HG03060 (cell line): ENCODE results near the gene CELA3B.
A peak's percentile ranks its signal among the peaks of the same experiment; 100 is the strongest.
"Not testable (repeated sequence)": the region's sequence is repeated elsewhere in the genome, so short reads cannot be mapped to it uniquely, and the experiment has no call there.

ENCODE experiments used
- ATAC-seq: cut with Tn5 transposase; IDR thresholded peaks from one replicate; pipeline ENCODE4 v1.9.1; 2021; ENCODE audit warnings: low read depth, moderate number of reproducible peaks; ENCODE audit not compliant: unreplicated experiment

CELA3B gene

GRCh38 chr1:22005261-22006149 is 28.7 kb downstream of the CELA3B start:
- ATAC-seq = not testable (repeated sequence)

DNA sequence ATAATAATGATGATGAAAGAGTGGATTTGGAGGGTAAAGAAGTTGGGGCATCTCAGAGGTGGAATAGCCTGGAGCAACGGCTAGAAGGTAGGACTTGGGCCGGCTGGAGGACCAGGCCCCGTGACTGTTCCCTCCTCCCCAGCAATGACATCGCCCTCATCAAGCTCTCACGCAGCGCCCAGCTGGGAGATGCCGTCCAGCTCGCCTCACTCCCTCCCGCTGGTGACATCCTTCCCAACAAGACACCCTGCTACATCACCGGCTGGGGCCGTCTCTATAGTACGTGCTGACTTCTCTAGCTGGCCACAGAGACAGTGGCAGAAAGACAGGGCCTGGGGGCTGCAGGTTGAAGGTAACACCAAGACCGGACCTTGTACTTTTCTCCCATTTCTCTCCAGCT is 29.9 kb downstream of the CELA3B start:
- not testable (repeated sequence) for ATAC-seq

DNA sequence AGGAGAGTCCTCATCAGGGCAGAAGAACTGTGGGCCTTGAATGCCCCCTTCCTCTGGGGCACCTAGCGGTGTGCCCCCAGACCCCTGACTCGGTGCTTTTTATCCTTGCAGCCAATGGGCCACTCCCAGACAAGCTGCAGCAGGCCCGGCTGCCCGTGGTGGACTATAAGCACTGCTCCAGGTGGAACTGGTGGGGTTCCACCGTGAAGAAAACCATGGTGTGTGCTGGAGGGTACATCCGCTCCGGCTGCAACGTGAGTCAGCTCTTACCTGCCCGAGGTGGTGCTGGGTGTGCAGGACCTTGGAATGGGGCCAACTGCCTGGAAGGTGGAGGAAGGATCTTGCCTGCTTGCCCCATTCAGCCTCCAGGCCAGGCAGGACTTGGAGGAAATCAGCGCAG is 30.4 kb downstream of the CELA3B start:
- ATAC-seq = not testable (repeated sequence)

DNA sequence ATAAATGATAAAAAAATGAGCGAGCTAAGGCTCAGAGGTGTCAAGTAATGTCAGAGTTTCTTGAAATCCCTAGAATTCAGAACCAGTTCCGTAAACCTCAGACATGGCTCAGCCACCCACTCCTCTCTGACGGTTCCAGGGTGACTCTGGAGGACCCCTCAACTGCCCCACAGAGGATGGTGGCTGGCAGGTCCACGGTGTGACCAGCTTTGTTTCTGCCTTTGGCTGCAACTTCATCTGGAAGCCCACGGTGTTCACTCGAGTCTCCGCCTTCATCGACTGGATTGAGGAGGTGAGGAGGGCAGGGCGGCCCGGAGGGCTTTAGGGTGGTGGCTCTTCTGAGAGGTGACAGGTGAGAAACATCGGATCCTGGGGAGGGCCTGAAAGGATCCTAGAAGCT is 32.7 kb downstream of the CELA3B start:
- ATAC-seq = not testable (repeated sequence)

GRCh38 chr1:22012752-22013151 is 35.9 kb downstream of the CELA3B start:
- ATAC-seq = not testable (repeated sequence)

DNA sequence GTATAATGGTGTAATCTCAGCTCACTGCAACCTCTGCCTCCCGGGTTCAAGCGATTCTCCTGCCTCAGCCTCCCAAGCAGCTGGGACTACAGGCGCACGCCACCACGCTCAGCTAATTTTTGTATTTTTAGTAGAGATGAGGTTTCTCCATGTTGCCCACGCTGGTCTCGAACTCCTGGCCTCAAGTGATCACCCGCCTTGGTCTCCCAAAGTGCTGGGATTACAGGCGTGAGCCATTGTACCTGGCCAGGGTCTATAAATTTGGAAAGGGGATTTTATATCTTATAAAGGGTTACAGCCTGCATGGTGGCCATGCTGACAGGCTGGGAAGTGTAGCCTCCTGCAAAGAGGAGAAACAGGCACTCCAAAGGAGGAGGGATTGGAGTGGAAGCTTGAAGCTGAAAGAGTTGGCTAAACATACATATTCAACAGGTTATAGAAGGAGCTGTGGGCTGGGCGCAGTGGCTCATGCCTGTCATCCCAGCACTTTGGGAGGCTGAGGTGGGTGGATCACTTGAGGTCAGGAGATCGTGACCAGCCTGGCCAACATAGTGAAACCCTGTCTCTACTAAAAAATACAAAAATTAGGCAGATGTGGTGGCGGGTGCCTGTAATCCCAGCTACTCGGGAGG is 37.9 kb downstream of the CELA3B start:
- not testable (repeated sequence) for ATAC-seq

DNA sequence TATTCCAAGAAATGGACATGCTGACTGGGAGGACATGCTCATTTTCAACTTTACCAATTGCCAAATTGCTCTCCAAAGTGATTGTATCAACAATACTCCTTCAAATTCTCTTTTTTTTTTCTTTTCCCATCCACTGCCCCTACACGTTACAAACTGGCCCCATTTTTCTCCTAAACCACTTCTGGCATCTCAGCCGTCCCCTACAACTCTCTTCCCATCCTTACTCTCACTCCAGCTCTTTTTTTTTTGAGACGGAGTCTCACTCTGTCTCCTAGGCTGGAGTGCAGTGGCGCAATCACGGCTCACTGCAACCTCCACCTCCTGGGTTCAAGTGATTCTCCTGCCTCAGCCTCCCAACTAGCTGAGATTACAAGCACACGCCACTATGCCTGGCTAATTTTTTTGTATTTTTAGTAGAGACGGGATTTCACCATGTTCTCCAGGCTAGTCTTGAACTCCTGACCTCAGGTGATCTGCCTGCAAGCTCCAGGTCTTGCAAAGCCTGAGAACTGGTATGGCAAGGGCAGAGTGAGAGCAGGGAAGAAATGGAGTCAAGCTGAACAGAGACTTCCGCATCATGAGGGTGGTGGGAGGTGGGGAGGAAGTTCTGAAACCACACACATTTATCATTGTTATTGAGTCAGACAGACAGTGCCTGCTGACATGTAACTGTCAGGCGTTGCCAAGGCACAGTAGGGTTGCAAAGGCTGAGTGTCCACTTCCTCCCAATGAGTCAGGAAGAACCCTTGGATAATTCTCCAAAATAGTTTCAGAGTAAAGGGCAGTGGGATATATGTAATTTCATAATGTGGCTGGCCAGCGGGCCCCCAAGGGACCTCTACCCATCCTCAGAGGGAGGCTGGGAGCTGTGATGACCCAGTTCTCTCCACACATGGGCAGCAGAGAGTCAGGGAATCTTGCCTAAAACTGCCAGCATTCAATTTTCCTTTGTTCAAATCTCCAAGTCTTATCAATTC is 42.0 kb downstream of the CELA3B start:
- no peak for ATAC-seq

- no peak for ATAC-seq
Observed at GRCh38 chr1:22021061-22021460, 44.2 kb downstream of the CELA3B start.

- ATAC-seq = peak; percentile 17
Observed at GRCh38 chr1:22024485-22025367, 47.9 kb downstream of the CELA3B start.

DNA sequence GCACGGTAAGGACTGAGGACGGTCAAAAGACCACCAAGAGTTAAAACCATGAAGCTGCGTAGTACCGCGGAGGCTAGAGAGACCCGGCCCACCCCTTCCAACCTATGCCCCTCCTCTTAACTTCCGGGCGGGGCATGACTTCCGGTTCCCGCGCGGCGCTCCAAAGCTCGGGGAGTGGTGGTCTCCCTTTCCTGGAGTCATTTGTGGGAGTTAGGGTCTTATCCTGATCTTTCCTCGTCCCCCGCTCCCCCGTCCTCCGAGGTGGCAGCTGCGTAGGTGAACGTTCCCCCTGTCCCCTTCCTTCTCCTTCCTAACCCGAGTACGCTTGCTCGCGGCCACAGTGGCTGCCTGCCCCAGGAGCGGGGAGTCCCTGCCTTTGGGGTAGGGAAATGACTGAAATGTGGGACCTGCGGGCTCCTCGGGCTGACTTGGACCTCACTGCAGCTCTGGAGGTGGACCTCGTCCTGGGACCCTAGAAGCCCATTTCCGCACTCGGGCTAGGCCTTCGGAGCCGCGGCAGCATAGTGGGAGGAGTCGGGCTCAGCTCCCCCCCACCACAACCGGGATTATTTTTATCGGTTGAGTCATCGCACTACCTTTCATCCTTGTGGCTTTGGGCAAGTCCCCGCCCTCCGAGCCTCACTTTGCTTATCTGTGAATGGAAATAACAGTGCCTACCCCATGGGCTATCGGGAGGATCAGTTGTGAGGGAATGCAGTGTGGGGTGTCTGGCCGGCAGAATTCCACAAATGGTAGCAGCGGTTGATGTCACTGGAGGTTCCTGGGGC is 48.7 kb downstream of the CELA3B start:
- ATAC-seq = peak; percentile 35

- ATAC-seq = no peak
Observed at GRCh38 chr1:22026924-22027289, 50.1 kb downstream of the CELA3B start.

DNA sequence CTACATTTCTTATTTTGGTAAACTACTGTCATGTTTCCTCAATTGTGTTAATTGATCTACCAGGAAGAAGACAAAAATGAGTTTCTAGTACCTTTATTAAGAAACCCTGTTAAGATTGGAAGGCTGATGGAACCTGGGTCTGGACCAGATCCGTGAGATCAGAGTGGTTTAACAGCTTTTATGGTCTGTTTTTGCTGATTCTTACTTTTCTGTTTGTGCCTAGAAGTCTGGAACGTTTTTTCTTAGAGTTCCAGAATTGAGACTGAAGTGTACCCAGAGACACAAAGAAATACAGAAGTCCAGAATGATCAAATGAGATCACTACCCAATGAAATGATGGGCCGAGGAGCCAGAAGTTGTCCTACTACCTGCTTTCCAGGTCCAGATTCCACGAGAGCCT is 53.2 kb downstream of the CELA3B start:
- ATAC-seq = no peak

DNA sequence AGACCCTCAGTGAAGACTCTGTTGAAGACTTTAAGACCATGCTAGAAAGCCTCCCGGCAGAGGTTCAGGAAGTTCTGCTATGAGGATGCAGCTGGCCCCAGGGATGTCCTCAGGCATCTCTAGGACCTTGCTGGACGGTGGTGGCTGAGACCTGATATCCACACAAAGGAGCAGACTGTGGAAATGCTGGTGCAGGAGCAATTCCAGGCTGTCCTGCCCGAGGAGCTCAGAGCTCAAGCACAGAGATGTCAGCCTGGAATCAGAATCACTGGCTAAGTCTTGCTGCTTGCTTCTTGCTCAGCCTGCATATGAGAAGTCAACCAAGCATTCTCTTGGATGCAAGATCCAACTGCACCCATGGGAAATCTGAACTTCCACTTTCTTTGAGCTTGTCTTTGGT is 53.7 kb downstream of the CELA3B start:
- ATAC-seq = no peak

DNA sequence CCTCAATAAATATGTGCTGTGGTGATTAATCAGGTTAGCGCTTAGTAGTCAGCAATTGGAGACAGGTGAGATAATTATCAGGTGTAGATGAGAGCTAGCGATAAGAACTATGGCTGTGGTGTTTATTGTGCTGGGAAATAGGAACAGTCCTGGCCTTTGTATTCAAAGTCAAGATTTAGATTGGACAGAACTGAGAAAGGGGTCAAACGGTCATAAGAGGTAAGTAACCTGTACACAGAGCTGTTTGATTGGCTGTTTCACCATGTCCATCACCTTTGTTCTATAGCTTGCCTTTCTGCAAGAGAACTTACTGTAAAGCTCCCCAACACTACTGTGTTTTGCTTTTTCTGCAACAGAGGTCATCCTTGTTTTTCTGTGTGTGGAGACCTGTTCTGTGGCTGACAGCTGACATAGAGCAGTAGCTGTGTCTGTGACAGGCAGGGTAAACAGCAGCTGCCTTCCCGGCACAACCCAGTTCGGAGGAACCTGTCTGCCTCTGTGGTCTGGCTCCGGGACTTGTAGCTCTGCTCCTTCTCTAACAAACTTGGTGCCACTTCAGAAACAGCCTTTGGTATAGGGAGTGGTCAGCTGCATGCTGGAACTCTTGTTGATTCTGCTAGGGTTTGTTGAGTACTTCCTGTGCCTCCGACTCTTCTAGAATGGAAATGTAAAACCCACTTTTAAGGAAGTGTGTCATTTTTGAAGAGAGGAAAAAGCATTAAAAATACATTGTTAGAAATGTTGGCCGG is 54.6 kb downstream of the CELA3B start:
- ATAC-seq = no peak

DNA sequence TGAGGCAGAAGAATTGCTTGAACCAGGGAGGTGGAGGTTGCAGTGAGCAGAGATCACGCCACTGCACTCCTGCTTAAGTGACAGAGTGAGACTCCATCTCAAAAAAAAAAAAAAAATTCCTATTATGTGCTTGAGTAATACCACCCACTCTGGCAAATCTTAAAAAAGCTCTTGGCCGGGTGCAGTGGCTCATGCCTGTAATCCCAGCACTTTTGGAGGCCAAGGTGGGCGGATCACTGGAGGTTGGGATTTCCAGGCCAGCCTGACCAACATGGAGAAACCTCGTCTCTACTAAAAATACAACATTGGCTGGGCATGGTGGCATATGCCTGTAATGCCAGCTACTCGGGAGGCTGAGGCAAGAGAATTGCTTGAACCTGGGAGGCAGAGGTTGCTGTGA is 58.0 kb downstream of the CELA3B start:
- ATAC-seq = not testable (repeated sequence)

- no peak for ATAC-seq
Observed at GRCh38 chr1:22037520-22037919, 60.7 kb downstream of the CELA3B start.

DNA sequence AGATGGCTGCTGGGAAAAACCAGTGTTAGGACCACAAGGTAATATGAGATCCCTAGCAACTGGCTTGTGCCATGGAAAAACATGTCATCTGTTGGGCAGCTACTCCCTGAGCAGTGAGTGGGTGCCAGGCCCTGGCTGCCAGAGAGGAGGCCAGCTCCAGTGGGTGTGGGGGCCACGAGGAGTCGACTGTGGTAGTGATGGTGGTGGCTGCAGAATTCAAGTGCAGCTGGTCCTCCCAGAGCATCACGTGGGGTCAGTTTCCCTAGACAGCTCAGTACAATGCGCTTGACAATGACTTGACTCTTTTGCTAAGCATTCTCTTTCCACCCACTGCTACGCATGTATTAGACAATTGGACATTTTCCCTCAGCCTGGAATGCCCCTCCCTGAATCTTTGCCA is 61.2 kb downstream of the CELA3B start:
- ATAC-seq = no peak
